ENCODE data around the gene ITGB3BP.

DNA sequence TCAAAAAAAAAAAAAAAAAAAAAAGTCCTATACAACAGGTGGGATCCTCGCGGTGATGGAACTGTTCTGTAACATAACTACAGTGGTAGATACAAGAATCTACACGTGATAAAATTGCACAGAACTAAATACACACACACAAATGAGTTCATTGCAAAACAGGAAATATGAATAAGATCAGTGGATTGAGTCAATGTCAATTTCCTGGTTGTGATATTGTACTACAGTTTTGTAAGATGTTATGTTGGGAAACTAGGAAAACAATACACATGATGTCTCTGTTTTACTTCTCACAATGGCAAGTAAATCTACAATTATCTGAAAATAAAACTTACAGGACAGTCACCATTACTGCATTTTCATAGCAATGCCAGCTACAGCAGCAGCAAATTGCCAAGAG is 59.8 kb downstream of the ITGB3BP start:
- TF ChIP-seq, protein P1, sequence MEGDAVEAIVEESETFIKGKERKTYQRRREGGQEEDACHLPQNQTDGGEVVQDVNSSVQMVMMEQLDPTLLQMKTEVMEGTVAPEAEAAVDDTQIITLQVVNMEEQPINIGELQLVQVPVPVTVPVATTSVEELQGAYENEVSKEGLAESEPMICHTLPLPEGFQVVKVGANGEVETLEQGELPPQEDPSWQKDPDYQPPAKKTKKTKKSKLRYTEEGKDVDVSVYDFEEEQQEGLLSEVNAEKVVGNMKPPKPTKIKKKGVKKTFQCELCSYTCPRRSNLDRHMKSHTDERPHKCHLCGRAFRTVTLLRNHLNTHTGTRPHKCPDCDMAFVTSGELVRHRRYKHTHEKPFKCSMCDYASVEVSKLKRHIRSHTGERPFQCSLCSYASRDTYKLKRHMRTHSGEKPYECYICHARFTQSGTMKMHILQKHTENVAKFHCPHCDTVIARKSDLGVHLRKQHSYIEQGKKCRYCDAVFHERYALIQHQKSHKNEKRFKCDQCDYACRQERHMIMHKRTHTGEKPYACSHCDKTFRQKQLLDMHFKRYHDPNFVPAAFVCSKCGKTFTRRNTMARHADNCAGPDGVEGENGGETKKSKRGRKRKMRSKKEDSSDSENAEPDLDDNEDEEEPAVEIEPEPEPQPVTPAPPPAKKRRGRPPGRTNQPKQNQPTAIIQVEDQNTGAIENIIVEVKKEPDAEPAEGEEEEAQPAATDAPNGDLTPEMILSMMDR (optimal IDR thresholded peaks at IDR 0.05 in 1 of 3, IDR thresholded peaks at IDR 0.05 in 1 of 3, conservative IDR thresholded peaks at IDR 0.05 in 1 of 3; ENCODE audit: extremely low read depth in 1 of 3, insufficient read depth in 2 of 3, low read length in 3 of 3): no peak
- TF ChIP-seq EZH2 (IDR thresholded peaks at IDR 0.05; ENCODE audit: low read length): no peak
